Measurements from ENCODE around the gene HRH3.

Gene HRH3

DNA sequence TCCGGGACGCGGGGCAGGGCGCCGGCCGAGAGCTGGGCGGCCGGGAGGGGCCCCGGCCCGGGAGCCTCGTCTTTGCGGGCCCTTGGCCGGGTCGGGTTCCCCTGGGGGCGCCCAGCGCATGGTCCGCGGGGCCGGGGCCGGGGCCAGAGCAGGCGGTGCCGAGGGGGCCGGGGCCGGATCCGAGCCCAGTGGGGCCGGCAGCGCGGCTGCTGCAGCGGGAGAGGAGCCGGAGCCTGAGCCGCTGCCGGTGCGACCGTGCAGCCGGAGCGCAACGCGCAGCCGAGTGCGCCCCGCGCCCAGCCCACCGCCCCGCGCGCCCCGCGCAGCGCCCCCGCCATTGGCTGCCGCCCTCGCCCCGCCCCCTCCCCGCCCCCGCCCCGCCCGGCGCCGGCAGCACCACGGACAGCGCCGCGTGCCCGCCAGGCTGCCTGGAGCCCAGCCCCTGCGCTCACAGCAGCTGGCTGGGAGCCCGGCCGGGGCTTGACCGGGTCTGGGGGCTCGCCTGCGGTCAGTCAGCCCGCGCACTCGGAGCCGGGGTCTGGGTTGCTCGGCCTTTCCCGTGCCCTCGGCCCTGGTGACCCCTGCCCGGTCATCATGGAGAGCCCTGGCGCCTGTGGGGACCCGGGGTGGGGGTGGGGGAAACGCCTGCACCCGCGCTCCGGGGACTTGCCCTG lies at the start of gene HRH3:
TSS of gene HRH3 (minus strand) at position 287 of the 674 bp plus-strand sequence. CDS start 308 bp downstream, outside the sequence.
- DNase-seq (ENCODE audit: low spot score) = peak; percentile 90
- in situ Hi-C loops (cut with MboI; ENCODE audit: low pct_unique_long_range_greater_than_20kb, low sequenced_read_pairs, unreplicated experiment) = no loop called here
- TF ChIP-seq, protein P1, sequence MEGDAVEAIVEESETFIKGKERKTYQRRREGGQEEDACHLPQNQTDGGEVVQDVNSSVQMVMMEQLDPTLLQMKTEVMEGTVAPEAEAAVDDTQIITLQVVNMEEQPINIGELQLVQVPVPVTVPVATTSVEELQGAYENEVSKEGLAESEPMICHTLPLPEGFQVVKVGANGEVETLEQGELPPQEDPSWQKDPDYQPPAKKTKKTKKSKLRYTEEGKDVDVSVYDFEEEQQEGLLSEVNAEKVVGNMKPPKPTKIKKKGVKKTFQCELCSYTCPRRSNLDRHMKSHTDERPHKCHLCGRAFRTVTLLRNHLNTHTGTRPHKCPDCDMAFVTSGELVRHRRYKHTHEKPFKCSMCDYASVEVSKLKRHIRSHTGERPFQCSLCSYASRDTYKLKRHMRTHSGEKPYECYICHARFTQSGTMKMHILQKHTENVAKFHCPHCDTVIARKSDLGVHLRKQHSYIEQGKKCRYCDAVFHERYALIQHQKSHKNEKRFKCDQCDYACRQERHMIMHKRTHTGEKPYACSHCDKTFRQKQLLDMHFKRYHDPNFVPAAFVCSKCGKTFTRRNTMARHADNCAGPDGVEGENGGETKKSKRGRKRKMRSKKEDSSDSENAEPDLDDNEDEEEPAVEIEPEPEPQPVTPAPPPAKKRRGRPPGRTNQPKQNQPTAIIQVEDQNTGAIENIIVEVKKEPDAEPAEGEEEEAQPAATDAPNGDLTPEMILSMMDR (IDR thresholded peaks at IDR 0.05; ENCODE audit: extremely low read depth, insufficient read depth, missing control alignments) = no peak

DNA sequence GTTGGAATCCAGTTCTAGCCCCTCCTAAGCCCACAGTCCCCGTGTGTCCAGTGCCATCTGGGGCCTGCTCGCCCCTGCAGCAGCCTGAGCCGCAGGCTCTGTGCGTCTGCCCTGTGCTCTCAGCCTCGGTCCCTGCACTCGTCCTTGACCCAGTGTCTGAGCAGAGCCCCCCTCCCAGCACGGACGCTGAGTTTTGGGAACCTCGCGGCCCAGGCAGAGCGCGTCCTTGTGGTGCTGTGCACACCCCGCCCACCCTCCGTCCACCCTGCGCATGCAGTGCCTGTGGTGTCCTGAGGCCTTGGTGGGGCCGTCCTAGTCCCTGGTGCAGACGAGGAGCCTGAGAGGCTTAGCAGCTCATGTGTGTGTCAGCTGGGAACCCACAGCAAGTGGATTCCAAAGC lies 49.8 kb upstream of the HRH3 start:
- in situ Hi-C loops (cut with MboI; ENCODE audit: low pct_unique_long_range_greater_than_20kb, low sequenced_read_pairs, unreplicated experiment) = no loop called here
- TF ChIP-seq, protein P1 (IDR thresholded peaks at IDR 0.05; ENCODE audit: extremely low read depth, insufficient read depth, missing control alignments) = no peak
- no peak for DNase-seq (ENCODE audit: low spot score)

DNA sequence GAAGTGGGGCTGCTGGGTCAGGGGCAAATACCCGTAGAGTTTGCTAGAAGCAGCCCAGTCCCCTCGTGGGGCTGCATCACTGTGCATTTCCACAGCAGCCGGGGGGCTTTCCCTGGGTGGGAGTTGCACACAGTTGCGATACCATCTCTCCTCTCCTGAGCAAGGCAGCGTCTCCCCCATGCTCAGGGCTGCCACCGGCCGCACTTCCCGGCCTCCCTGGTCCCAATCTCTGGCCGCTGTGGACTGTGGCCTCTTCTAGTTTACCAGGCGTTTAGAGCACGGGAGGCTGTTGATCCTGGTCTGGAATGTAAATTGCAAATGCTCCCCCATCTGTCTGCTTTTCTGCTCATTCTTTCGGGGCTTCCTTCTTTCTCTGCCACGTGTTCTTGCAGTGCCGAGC lies 49.3 kb upstream of the HRH3 start:
- TF ChIP-seq, protein P1 (IDR thresholded peaks at IDR 0.05; ENCODE audit: extremely low read depth, insufficient read depth, missing control alignments) = no peak
- in situ Hi-C loops (cut with MboI; ENCODE audit: low pct_unique_long_range_greater_than_20kb, low sequenced_read_pairs, unreplicated experiment) = no loop called here
- no peak for DNase-seq (ENCODE audit: low spot score)

DNA sequence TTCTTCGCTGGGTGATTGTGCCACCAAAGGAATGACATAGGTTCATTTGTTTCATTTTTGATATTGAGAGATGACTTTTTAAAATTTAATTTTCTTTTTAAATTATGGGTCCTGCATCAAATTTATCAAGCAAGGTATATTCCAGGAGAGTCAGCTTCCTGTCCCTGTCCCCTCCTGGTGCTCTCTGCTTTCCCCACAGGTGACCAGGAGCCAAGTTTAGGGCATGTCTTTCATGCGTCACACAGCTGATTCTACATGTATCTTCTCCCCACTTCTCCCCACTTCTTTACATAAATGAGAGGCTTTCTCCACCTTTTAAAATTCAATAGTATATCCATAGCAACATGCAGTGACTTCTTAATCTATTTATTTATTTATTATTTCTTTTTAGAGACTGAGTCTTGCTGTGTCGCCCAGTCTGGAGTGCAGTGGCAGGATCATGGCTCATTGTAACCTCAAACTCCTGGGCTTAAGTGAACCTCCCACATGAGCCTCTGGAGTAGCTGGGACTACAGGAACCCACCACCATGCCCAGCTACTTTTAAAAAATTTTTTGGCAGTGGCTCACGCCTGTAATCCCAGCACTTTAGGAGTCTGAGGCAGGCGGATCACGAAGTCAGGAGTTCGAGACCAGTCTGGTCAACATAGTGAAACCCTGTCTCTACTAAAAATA lies 48.3 kb upstream of the HRH3 start:
- TF ChIP-seq, protein P1 (IDR thresholded peaks at IDR 0.05; ENCODE audit: extremely low read depth, insufficient read depth, missing control alignments) = no peak
- no peak for DNase-seq (ENCODE audit: low spot score)
- in situ Hi-C loops (cut with MboI; ENCODE audit: low pct_unique_long_range_greater_than_20kb, low sequenced_read_pairs, unreplicated experiment) = no loop called here

DNA sequence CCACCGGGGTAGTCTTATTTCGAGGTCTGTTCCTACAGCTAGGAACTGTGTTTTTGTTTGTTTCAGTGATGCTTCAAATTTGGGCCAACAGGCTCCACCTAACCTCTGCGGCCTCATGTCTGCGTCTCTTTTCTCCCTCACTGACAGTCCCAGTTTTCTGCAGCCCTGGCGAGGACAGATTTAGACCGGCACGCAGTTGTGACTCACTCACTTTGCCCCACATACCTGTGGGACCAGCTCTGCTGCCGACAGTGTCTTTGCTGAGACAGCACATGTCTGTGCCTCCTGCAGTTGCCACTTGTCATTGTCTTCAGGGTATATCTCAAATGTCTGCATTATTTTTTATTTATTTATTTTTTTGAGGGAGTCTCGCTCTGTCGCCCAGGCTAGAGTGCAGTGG lies 47.5 kb upstream of the HRH3 start:
- no peak for DNase-seq (ENCODE audit: low spot score)
- in situ Hi-C loops (cut with MboI; ENCODE audit: low pct_unique_long_range_greater_than_20kb, low sequenced_read_pairs, unreplicated experiment) = no loop called here
- TF ChIP-seq, protein P1 (IDR thresholded peaks at IDR 0.05; ENCODE audit: extremely low read depth, insufficient read depth, missing control alignments) = no peak

DNA sequence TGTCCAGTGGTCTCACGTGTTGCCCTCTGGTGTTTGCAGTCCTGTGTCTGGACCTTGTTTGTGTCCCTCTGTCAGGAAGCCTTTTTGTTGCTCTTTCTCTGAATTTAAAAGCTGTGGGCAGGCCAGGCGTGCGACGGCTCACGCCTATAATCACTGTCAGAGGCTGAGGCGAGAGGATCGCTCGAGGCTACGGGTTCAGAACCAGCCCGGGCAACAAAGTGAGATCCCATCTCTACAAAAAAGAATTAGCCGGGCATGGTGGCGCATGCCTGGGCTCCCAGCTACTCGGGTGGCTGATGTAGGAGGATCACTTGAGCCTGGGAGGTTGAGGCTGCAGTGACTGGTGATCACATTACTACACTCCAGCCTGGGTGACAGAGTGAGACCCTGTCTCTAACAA lies 46.8 kb upstream of the HRH3 start:
- in situ Hi-C loops (cut with MboI; ENCODE audit: low pct_unique_long_range_greater_than_20kb, low sequenced_read_pairs, unreplicated experiment) = no loop called here
- DNase-seq (ENCODE audit: low spot score) = no peak
- TF ChIP-seq, protein P1 (IDR thresholded peaks at IDR 0.05; ENCODE audit: extremely low read depth, insufficient read depth, missing control alignments) = no peak
